Heart right ventricle (tissue), 16 donors: ENCODE measurements around the gene PALD1. TPM values are rescaled to one million over a fixed set of nuclear protein-coding genes. Genes with fewer than 3 reads are reported as not detected.
"Not testable (repeated sequence)": the region's sequence is repeated elsewhere in the genome, so short reads cannot be mapped to it uniquely, and the experiment has no call there.

Source experiments
- ATAC-seq, 8 donors: fragments of 200-7000 bp; cut with Tn5 transposase; one replicate each; pipeline ENCODE4 v1.9.1; 2020; ENCODE audit warnings: mild to moderate bottlenecking in 8 of 8, moderate library complexity in 8 of 8, moderate number of reproducible peaks in 1 of 8
- DNase-seq, 2 donors: peaks; one replicate each; pipeline ENCODE4 v3.0.0-alpha.2; 2020
- H3K27ac ChIP-seq, 10 donors: fragments of 200-600 bp; sonication (generic) in 2 of 10; one replicate each; pipeline versions ENCODE4 v1.5.0 to v1.8.0; 2020 to 2022; ENCODE audit warnings: mild to moderate bottlenecking in 3 of 10
- H3K27me3 ChIP-seq, 7 donors: fragments of 200-600 bp; one replicate each; pipeline ENCODE4 v1.8.0; 2021 to 2022; ENCODE audit warnings: mild to moderate bottlenecking in 2 of 7
- H3K36me3 ChIP-seq, 9 donors: fragments of 200-600 bp; sonication (generic) in 1 of 9; one replicate each; pipeline versions ENCODE4 v1.5.0 to v1.8.0; 2020 to 2022; ENCODE audit warnings: mild to moderate bottlenecking in 2 of 9
- H3K4me1 ChIP-seq, 9 donors: fragments of 200-600 bp; sonication (generic) in 1 of 9; one replicate each; pipeline versions ENCODE4 v1.5.0 to v1.8.0; 2020 to 2022; ENCODE audit warnings: mild to moderate bottlenecking in 4 of 9
- H3K4me3 ChIP-seq, 10 donors: fragments of 200-600 bp; sonication (generic) in 2 of 10; one replicate each; pipeline versions ENCODE4 v1.5.0 to v1.8.0; 2020 to 2022; ENCODE audit warnings: mild to moderate bottlenecking in 7 of 10, moderate library complexity in 2 of 10
- H3K9me3 ChIP-seq, 11 donors: fragments of 200-600 bp in 10 of 11; sonication (generic) in 2 of 11; one replicate each; pipeline versions ENCODE4 v1.5.0 to v1.8.0; 2013 to 2022; ENCODE audit warnings: mild to moderate bottlenecking in 2 of 11, control low read depth in 1 of 11, moderate library complexity in 1 of 11
- CTCF ChIP-seq, 9 donors: fragments of 200-600 bp; sonication (generic) in 2 of 9; IDR thresholded peaks; one replicate each; pipeline versions ENCODE4 v1.5.0 to v1.8.0; 2021 to 2022; ENCODE audit warnings: antibody characterized with exemption in 9 of 9, mild to moderate bottlenecking in 5 of 9, moderate library complexity in 1 of 9
- WGBS, 2 donors: extraction: QIAGEN DNeasy Blood & Tissue Kit; methylation state at CpG; one replicate each; pipeline ENCODE4 v1.1.7; 2013; ENCODE audit warnings: inconsistent platforms in 1 of 2; 5-methylcytosine and 5-hydroxymethylcytosine counted together
- intact Hi-C, 10 donors: fragments of 100-400 bp; cut with DNase I; formaldehyde crosslinking; loops; one replicate each; pipeline versions ENCODE4 v1.11.1 to v1.14.2; 2022
- polyA plus RNA-seq, 2 donors: library from polyadenylated mRNA; stranded (reverse); fragments of 200-250 nt; gene quantifications; one replicate each; pipeline ENCODE4 v1.2.3, GENCODE V29; 2013
- total RNA-seq, 10 donors: library from RNA; stranded (reverse); fragmentation: NEBNext Ultra II Directional in 3 of 10; extraction: Animal tissue kit (Norgen Biotek cat#: 25700) in 3 of 10; gene quantifications; one replicate each; pipeline versions ENCODE4 v1.2.1 to v1.2.4, GENCODE V29; 2021 to 2023
- donor health status: Arrhythmogenic right ventricular cardiomyopathy.
- donor health status: ischemic (EF 13 %, LVEDD 7.1; RV severe dilation, severe dysfunction).
- donor health status: healthy with polysubstance abuse.
- donor health status: DM: no; HTN: yes; CAD: no.
- donor health status: DM: no; HTN: no; CAD: no.
- donor health status: ischemic (EF 25% LVEDD 6.9; RV normal size, moderate dysfunction).
- donor health status: ischemic (EF 25% LVEDD 5.7; RV mildly dilated, moderate dysfunction).
- donor health status: healthy.
- donor health status: DM: yes; HTN: yes; CAD: no.
- donor health status: Ischemic cardiomyopathy.
- donor health status: ischemic (EF 35%, LVEDD 5.7; RV mildly dilated, moderate dysfunction).
- donor health status: nonischemic (EF 11% LVEDD 7.7; RV severe dilation, severe dysfunction).
- donor health status: DM: yes; HTN: yes; CAD: no.
- donor health status: PGD.
- donor health status: ischemic (EF 29% LVEDD 5.4; RV normal size, mild dysfunction).
- donor health status: nonischemic (EF 23%, LVEDD 6.1; RV moderate dilation, normal function).

The PALD1 gene
- total and polyA plus RNA-seq, 12 donors = 4.1 to 10.3 (median 5.9) TPM

- 85 to 87% methylated on average over 4 of the region's 4 CpGs for WGBS, 2 donors
- ATAC-seq (no peak), DNase-seq (no peak)
- intact Hi-C loops = no loop called here
- no peaks in the 10 kb centered on the region for H3K27me3 ChIP-seq
- TF ChIP-seq CTCF (IDR thresholded peaks at IDR 0.05) = no peak
- H3K9me3 ChIP-seq = no peaks in the 10 kb centered on the region
- H3K36me3 ChIP-seq = no peaks in the 10 kb centered on the region
- peak overlapping the region in 1 of 10 donors; percentile 84 for H3K27ac ChIP-seq
- no peaks in the 10 kb centered on the region for H3K4me1 ChIP-seq
- H3K4me3 ChIP-seq = no peak overlapping the region
Measured at GRCh38 chr10:70604106-70604505, 125.5 kb downstream of the PALD1 start.

GRCh38 chr10:70605161-70605560 lies 126.6 kb downstream of the PALD1 start:
- Histone ChIP-seq H3K9me3 (no peaks in the 10 kb centered on the region), H3K27me3 (no peaks in the 10 kb centered on the region), H3K27ac (no peak overlapping the region), H3K36me3 (no peaks in the 10 kb centered on the region), H3K4me3 (no peak overlapping the region), H3K4me1 (no peaks in the 10 kb centered on the region)
- DNase-seq (no peak), ATAC-seq (no peak)
- intact Hi-C loops = no loop called here
- WGBS, 2 donors = 70 to 85% methylated on average over 2 of the region's 2 CpGs
- TF ChIP-seq CTCF (IDR thresholded peaks at IDR 0.05) = no peak

- H3K4me1 ChIP-seq = no peaks in the 10 kb centered on the region
- H3K36me3 ChIP-seq = no peaks in the 10 kb centered on the region
- ATAC-seq (no peak), DNase-seq (no peak)
- no peak overlapping the region for H3K27ac ChIP-seq
- intact Hi-C loops = no loop called here
- H3K9me3 ChIP-seq = no peaks in the 10 kb centered on the region
- 93 to 98% methylated on average over 4 of the region's 4 CpGs for WGBS, 2 donors
- no peak for TF ChIP-seq CTCF (IDR thresholded peaks at IDR 0.05)
- H3K27me3 ChIP-seq = no peaks in the 10 kb centered on the region
- no peak overlapping the region for H3K4me3 ChIP-seq
Measured at GRCh38 chr10:70607936-70608335, 129.4 kb downstream of the PALD1 start.

GRCh38 chr10:70613941-70614340 lies 135.4 kb downstream of the PALD1 start:
- Histone ChIP-seq H3K27ac (no peak overlapping the region), H3K4me1 (peaks cover 0 to 14% (median 0%) of the 10 kb centered on the region in 9 donors), H3K4me3 (no peak overlapping the region), H3K27me3 (no peaks in the 10 kb centered on the region), H3K9me3 (peaks cover 0 to under 1% (median 0%) of the 10 kb centered on the region in 11 donors), H3K36me3 (no peaks in the 10 kb centered on the region)
- TF ChIP-seq CTCF (IDR thresholded peaks at IDR 0.05) = no peak
- intact Hi-C loops = no loop called here
- no peak for DNase-seq
- no peak for ATAC-seq
- WGBS, 2 donors = 83 to 86% methylated on average over 2 of the region's 2 CpGs

GRCh38 chr10:70614364-70614763 lies 135.8 kb downstream of the PALD1 start:
- intact Hi-C loops, H3K9me3 ChIP-seq, H3K27me3 ChIP-seq, H3K36me3 ChIP-seq, H3K4me3 ChIP-seq, ATAC-seq, H3K27ac ChIP-seq, DNase-seq: not testable (repeated sequence)
- 96 to 99% methylated on average over 3 of the region's 3 CpGs for WGBS, 2 donors
- peaks cover 0 to 14% (median 0%) of the 10 kb centered on the region in 9 donors for H3K4me1 ChIP-seq
